ENCODE results near the gene TDRD5.

TDRD5 gene

GRCh38 chr1:179612361-179612760 is 20.7 kb downstream of the TDRD5 start:
- Histone ChIP-seq H2BK15ac (ENCODE audit: low read depth, poor library complexity, severe bottlenecking) (no peak overlapping the region), H4K8ac (ENCODE audit: low read length) (no peak overlapping the region), H2AK5ac (ENCODE audit: low read length, severe bottlenecking) (no peak overlapping the region), H3K18ac (ENCODE audit: low read depth in 1 of 2, low read length in 2 of 2) (no peak overlapping the region), H2AFZ (ENCODE audit: low read depth, low read length) (no peak overlapping the region), H3K36me3 (ENCODE audit: control insufficient read depth in 1 of 2, insufficient read depth in 2 of 2, low read depth in 1 of 2, low read length in 2 of 2) (no peaks in the 10 kb centered on the region), H3K79me1 (replicated peaks; ENCODE audit: low read length, poor library complexity, severe bottlenecking) (no peaks in the 10 kb centered on the region), H3K27ac (ENCODE audit: low read length, poor library complexity, severe bottlenecking) (no peak overlapping the region), H2BK12ac (ENCODE audit: low read length in 2 of 2) (no peak overlapping the region), H3K4ac (ENCODE audit: low read depth in 1 of 2, low read length in 2 of 2) (no peak overlapping the region), H3K23ac (ENCODE audit: low read length in 2 of 2) (no peak overlapping the region), H4K91ac (ENCODE audit: low read length) (no peak overlapping the region), H3K9ac (ENCODE audit: low read length) (no peak overlapping the region), H3K4me3 (ENCODE audit: insufficient read depth in 1 of 2, low read depth in 1 of 2, low read length in 2 of 2) (no peak overlapping the region), H2BK5ac (ENCODE audit: low read depth, low read length, poor library complexity, severe bottlenecking) (no peak overlapping the region), H3K14ac (ENCODE audit: low read length in 2 of 2) (no peak overlapping the region), H3K4me2 (ENCODE audit: low read length, poor library complexity, severe bottlenecking) (no peak overlapping the region), H3K9me3 (ENCODE audit: control insufficient read depth, low read length) (no peaks in the 10 kb centered on the region), H3K27me3 (ENCODE audit: control insufficient read depth in 1 of 2, insufficient read depth in 1 of 2, low read length in 2 of 2) (peaks cover 0 to 8% of the 10 kb centered on the region in 2 experiments), H3K4me1 (ENCODE audit: control insufficient read depth, insufficient read depth, low read depth, low read length) (no peaks in the 10 kb centered on the region), H2BK120ac (ENCODE audit: low read depth, low read length) (no peak overlapping the region)
- no peak for DNase-seq
- WGBS, result 77% methylated on average over 2 of the region's 3 CpGs

- Histone ChIP-seq H3K14ac (ENCODE audit: low read length in 2 of 2) (no peak overlapping the region), H2AK5ac (ENCODE audit: low read length, severe bottlenecking) (no peak overlapping the region), H3K27ac (ENCODE audit: low read length, poor library complexity, severe bottlenecking) (no peak overlapping the region), H3K18ac (ENCODE audit: low read depth in 1 of 2, low read length in 2 of 2) (no peak overlapping the region), H3K4ac (ENCODE audit: low read depth in 1 of 2, low read length in 2 of 2) (no peak overlapping the region), H3K79me1 (replicated peaks; ENCODE audit: low read length, poor library complexity, severe bottlenecking) (no peaks in the 10 kb centered on the region), H3K36me3 (ENCODE audit: control insufficient read depth in 1 of 2, insufficient read depth in 2 of 2, low read depth in 1 of 2, low read length in 2 of 2) (no peaks in the 10 kb centered on the region), H2BK12ac (ENCODE audit: low read length in 2 of 2) (no peak overlapping the region), H2AFZ (ENCODE audit: low read depth, low read length) (no peak overlapping the region), H2BK15ac (ENCODE audit: low read depth, poor library complexity, severe bottlenecking) (no peak overlapping the region), H3K27me3 (ENCODE audit: control insufficient read depth in 1 of 2, insufficient read depth in 1 of 2, low read length in 2 of 2) (no peaks in the 10 kb centered on the region), H3K4me3 (ENCODE audit: insufficient read depth in 1 of 2, low read depth in 1 of 2, low read length in 2 of 2) (no peak overlapping the region), H2BK5ac (ENCODE audit: low read depth, low read length, poor library complexity, severe bottlenecking) (no peak overlapping the region), H2BK120ac (ENCODE audit: low read depth, low read length) (no peak overlapping the region), H3K9ac (ENCODE audit: low read length) (no peak overlapping the region), H3K4me2 (ENCODE audit: low read length, poor library complexity, severe bottlenecking) (no peak overlapping the region), H3K23ac (ENCODE audit: low read length in 2 of 2) (no peak overlapping the region), H4K8ac (ENCODE audit: low read length) (no peak overlapping the region), H3K9me3 (ENCODE audit: control insufficient read depth, low read length) (no peaks in the 10 kb centered on the region), H4K91ac (ENCODE audit: low read length) (no peak overlapping the region), H3K4me1 (ENCODE audit: control insufficient read depth, insufficient read depth, low read depth, low read length) (no peaks in the 10 kb centered on the region)
- WGBS, result 69% methylated on average over 2 of the region's 2 CpGs
- DNase-seq, result no peak
Measured at GRCh38 chr1:179630719-179631118, 39.1 kb downstream of the TDRD5 start.

GRCh38 chr1:179632868-179633267 is 41.2 kb downstream of the TDRD5 start:
- no peak overlapping the region for H2AFZ ChIP-seq (ENCODE audit: low read depth, low read length)
- no peak overlapping the region for H4K91ac ChIP-seq (ENCODE audit: low read length)
- no peak overlapping the region for H3K4me2 ChIP-seq (ENCODE audit: low read length, poor library complexity, severe bottlenecking)
- no peak overlapping the region for H2AK5ac ChIP-seq (ENCODE audit: low read length, severe bottlenecking)
- no peak overlapping the region for H3K9ac ChIP-seq (ENCODE audit: low read length)
- H3K4ac ChIP-seq (ENCODE audit: low read depth in 1 of 2, low read length in 2 of 2), result no peak overlapping the region
- H2BK12ac ChIP-seq (ENCODE audit: low read length in 2 of 2), result no peak overlapping the region
- H3K23ac ChIP-seq (ENCODE audit: low read length in 2 of 2), result no peak overlapping the region
- no peak overlapping the region for H3K4me3 ChIP-seq (ENCODE audit: insufficient read depth in 1 of 2, low read depth in 1 of 2, low read length in 2 of 2)
- no peak overlapping the region for H2BK120ac ChIP-seq (ENCODE audit: low read depth, low read length)
- H4K8ac ChIP-seq (ENCODE audit: low read length), result no peak overlapping the region
- H2BK5ac ChIP-seq (ENCODE audit: low read depth, low read length, poor library complexity, severe bottlenecking), result no peak overlapping the region
- H3K9me3 ChIP-seq (ENCODE audit: control insufficient read depth, low read length), result no peaks in the 10 kb centered on the region
- no peaks in the 10 kb centered on the region for H3K79me1 ChIP-seq (replicated peaks; ENCODE audit: low read length, poor library complexity, severe bottlenecking)
- H3K27me3 ChIP-seq (ENCODE audit: control insufficient read depth in 1 of 2, insufficient read depth in 1 of 2, low read length in 2 of 2), result no peaks in the 10 kb centered on the region
- DNase-seq, result no peak
- no peak overlapping the region for H3K27ac ChIP-seq (ENCODE audit: low read length, poor library complexity, severe bottlenecking)
- no peak overlapping the region for H3K14ac ChIP-seq (ENCODE audit: low read length in 2 of 2)
- H3K18ac ChIP-seq (ENCODE audit: low read depth in 1 of 2, low read length in 2 of 2), result no peak overlapping the region
- H3K4me1 ChIP-seq (ENCODE audit: control insufficient read depth, insufficient read depth, low read depth, low read length), result no peaks in the 10 kb centered on the region
- no peaks in the 10 kb centered on the region for H3K36me3 ChIP-seq (ENCODE audit: control insufficient read depth in 1 of 2, insufficient read depth in 2 of 2, low read depth in 1 of 2, low read length in 2 of 2)
- H2BK15ac ChIP-seq (ENCODE audit: low read depth, poor library complexity, severe bottlenecking), result no peak overlapping the region

DNA sequence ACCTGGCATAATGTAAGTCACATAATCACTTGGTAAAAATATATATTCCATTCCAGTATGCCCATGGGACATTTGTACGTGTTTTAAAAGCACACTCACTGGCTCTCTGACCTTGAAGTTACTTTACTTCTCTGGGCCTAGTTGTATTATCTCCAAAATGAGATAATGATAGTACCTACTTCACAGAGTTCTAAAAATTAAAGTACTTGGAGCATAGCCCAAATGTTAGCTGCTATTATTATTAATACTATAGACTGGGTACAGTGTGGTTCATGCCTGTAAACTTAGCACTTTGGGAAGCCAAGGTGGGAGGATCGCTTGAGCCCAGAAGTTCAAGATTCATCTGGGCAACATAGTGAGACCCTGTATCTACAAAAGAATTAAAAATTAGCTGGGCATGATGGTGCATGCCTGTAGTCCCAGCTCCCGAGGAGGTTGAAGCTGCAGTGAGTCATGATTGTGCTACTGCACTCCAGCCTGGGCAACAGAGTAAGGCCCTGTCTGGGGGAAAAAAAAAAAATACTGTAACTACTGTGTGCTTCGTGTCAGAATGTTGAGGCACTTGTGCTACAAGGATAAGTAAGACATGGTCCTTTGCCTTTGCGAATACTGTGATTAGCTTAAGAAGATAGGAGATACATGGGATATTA is 45.7 kb downstream of the TDRD5 start:
- Histone ChIP-seq H2BK15ac (ENCODE audit: low read depth, poor library complexity, severe bottlenecking) (no peak overlapping the region), H3K14ac (ENCODE audit: low read length in 2 of 2) (no peak overlapping the region), H3K9me3 (ENCODE audit: control insufficient read depth, low read length) (no peaks in the 10 kb centered on the region), H3K9ac (ENCODE audit: low read length) (no peak overlapping the region), H3K79me1 (replicated peaks; ENCODE audit: low read length, poor library complexity, severe bottlenecking) (no peaks in the 10 kb centered on the region), H3K4me1 (ENCODE audit: control insufficient read depth, insufficient read depth, low read depth, low read length) (no peaks in the 10 kb centered on the region), H3K4me3 (ENCODE audit: insufficient read depth in 1 of 2, low read depth in 1 of 2, low read length in 2 of 2) (no peak overlapping the region), H3K4me2 (ENCODE audit: low read length, poor library complexity, severe bottlenecking) (no peak overlapping the region), H3K36me3 (ENCODE audit: control insufficient read depth in 1 of 2, insufficient read depth in 2 of 2, low read depth in 1 of 2, low read length in 2 of 2) (no peaks in the 10 kb centered on the region), H3K4ac (ENCODE audit: low read depth in 1 of 2, low read length in 2 of 2) (no peak overlapping the region), H2AK5ac (ENCODE audit: low read length, severe bottlenecking) (no peak overlapping the region), H4K91ac (ENCODE audit: low read length) (no peak overlapping the region), H2BK120ac (ENCODE audit: low read depth, low read length) (no peak overlapping the region), H3K23ac (ENCODE audit: low read length in 2 of 2) (no peak overlapping the region), H2BK12ac (ENCODE audit: low read length in 2 of 2) (no peak overlapping the region), H2BK5ac (ENCODE audit: low read depth, low read length, poor library complexity, severe bottlenecking) (no peak overlapping the region), H3K27ac (ENCODE audit: low read length, poor library complexity, severe bottlenecking) (no peak overlapping the region), H3K18ac (ENCODE audit: low read depth in 1 of 2, low read length in 2 of 2) (no peak overlapping the region), H4K8ac (ENCODE audit: low read length) (no peak overlapping the region), H2AFZ (ENCODE audit: low read depth, low read length) (no peak overlapping the region), H3K27me3 (ENCODE audit: control insufficient read depth in 1 of 2, insufficient read depth in 1 of 2, low read length in 2 of 2) (no peaks in the 10 kb centered on the region)
- 67% methylated on average over 4 of the region's 5 CpGs for WGBS
- no peak for DNase-seq
